DND-41 (cell line): ENCODE results near the gene NCR2.

Experiments used
- ATAC-seq: fragments of 200-7000 bp; cut with Tn5 transposase; 3 replicates; pipeline ENCODE4 v1.9.1; 2021; ENCODE audit warnings: low read depth; ENCODE audit not compliant: insufficient read depth
- DNase-seq: peaks from one replicate; pipeline ENCODE4 v3.0.0-alpha.2; 2020
- H2AFZ ChIP-seq: 2 replicates; pipeline ENCODE4 v1.6.0; 2012; ENCODE audit warnings: low read depth, low read length
- H3K27ac ChIP-seq: 2 replicates; pipeline ENCODE4 v1.5.1; 2012; ENCODE audit warnings: low read length, inconsistent platforms
- H3K27me3 ChIP-seq: fragments of 200-600 bp; sonication (generic); 2 replicates; pipeline ENCODE4 v1.6.0; 2012; ENCODE audit warnings: low read length, mild to moderate bottlenecking, inconsistent platforms; ENCODE audit not compliant: insufficient read depth, poor library complexity
- H3K36me3 ChIP-seq: 2 replicates; pipeline ENCODE4 v1.5.1; 2012; ENCODE audit warnings: low read length, inconsistent platforms; ENCODE audit not compliant: insufficient read depth
- H3K4me1 ChIP-seq: 2 replicates; pipeline ENCODE4 v1.5.1; 2012; ENCODE audit warnings: mild to moderate bottlenecking, low read length; ENCODE audit not compliant: insufficient read depth
- H3K4me2 ChIP-seq: 2 replicates; pipeline ENCODE4 v1.6.0; 2012; ENCODE audit warnings: mild to moderate bottlenecking, moderate library complexity, low read length, inconsistent platforms; ENCODE audit not compliant: insufficient read depth
- H3K4me3 ChIP-seq, 2 experiments: fragments of 200-600 bp in 1 of 2; shearing (Covaris generic) in 1 of 2; 2 replicates each; pipeline ENCODE4 v1.5.1; 2012 to 2016; ENCODE audit warnings: inconsistent platforms in 2 of 2, low read length in 2 of 2, mild to moderate bottlenecking in 2 of 2, low read depth in 1 of 2, moderate library complexity in 1 of 2
- H3K79me2 ChIP-seq: 2 replicates; pipeline ENCODE4 v1.6.0; 2012; ENCODE audit warnings: low read length, inconsistent platforms; ENCODE audit not compliant: insufficient read depth
- H3K9ac ChIP-seq: 2 replicates; pipeline ENCODE4 v1.6.0; 2012; ENCODE audit warnings: low read depth, mild to moderate bottlenecking, inconsistent platforms, low read length, moderate library complexity
- H3K9me3 ChIP-seq: 2 replicates; pipeline ENCODE4 v1.5.1; 2012; ENCODE audit warnings: low read length, moderate library complexity, mild to moderate bottlenecking, inconsistent platforms; ENCODE audit not compliant: insufficient read depth, severe bottlenecking
- H4K20me1 ChIP-seq: 2 replicates; pipeline ENCODE4 v1.6.0; 2012; ENCODE audit warnings: low read length; ENCODE audit not compliant: insufficient read depth
- EZH2 ChIP-seq: IDR thresholded peaks from 3 replicates; pipeline ENCODE4 v1.6.1; 2012; ENCODE audit warnings: borderline replicate concordance, low read depth, mild to moderate bottlenecking, moderate library complexity, low read length, inconsistent platforms; ENCODE audit not compliant: severe bottlenecking
- TF ChIP-seq, protein P1 (sequence below): IDR thresholded peaks from 2 replicates; pipeline ENCODE4 v1.5.1; 2012; ENCODE audit warnings: borderline replicate concordance, low read length, moderate library complexity, mild to moderate bottlenecking; ENCODE audit not compliant: poor library complexity, severe bottlenecking; ENCODE audit errors: extremely low read depth

NCR2 gene

DNA sequence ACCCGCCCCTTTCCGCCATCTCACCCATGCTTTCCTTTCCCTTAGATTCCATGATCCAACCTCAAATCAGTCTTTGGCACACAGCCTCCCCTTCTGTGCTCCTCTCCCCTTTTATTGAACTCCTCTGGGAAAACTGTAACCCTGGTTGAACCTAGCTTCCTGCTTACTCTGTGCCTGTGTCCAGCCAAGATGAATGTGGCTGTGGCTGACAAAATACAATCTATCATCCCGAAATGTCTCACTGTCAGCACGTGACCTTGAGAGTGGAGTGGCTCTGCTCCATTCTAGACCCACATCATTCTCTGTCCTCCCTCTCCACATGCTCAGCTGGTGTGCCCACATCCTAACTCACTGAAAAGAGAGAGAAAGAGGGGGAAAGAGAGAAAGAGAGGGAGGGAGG, 11.0 kb downstream of the NCR2 start:
- TF ChIP-seq, protein P1, sequence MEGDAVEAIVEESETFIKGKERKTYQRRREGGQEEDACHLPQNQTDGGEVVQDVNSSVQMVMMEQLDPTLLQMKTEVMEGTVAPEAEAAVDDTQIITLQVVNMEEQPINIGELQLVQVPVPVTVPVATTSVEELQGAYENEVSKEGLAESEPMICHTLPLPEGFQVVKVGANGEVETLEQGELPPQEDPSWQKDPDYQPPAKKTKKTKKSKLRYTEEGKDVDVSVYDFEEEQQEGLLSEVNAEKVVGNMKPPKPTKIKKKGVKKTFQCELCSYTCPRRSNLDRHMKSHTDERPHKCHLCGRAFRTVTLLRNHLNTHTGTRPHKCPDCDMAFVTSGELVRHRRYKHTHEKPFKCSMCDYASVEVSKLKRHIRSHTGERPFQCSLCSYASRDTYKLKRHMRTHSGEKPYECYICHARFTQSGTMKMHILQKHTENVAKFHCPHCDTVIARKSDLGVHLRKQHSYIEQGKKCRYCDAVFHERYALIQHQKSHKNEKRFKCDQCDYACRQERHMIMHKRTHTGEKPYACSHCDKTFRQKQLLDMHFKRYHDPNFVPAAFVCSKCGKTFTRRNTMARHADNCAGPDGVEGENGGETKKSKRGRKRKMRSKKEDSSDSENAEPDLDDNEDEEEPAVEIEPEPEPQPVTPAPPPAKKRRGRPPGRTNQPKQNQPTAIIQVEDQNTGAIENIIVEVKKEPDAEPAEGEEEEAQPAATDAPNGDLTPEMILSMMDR = no peak
- no peak for TF ChIP-seq EZH2
- H3K36me3 ChIP-seq = no peaks in the 10 kb centered on the region
- peaks cover 36% of the 10 kb centered on the region for H3K4me1 ChIP-seq
- DNase-seq = no peak
- H3K4me3 ChIP-seq = no peak overlapping the region
- H4K20me1 ChIP-seq = no peaks in the 10 kb centered on the region
- no peak overlapping the region for H2AFZ ChIP-seq
- peak overlapping the region; percentile 77 for H3K27ac ChIP-seq
- no peaks in the 10 kb centered on the region for H3K27me3 ChIP-seq
- ATAC-seq = no peak
- no peaks in the 10 kb centered on the region for H3K79me2 ChIP-seq
- H3K9me3 ChIP-seq = peaks cover 9% of the 10 kb centered on the region
- no peak overlapping the region for H3K4me2 ChIP-seq
- H3K9ac ChIP-seq = no peak overlapping the region

DNA sequence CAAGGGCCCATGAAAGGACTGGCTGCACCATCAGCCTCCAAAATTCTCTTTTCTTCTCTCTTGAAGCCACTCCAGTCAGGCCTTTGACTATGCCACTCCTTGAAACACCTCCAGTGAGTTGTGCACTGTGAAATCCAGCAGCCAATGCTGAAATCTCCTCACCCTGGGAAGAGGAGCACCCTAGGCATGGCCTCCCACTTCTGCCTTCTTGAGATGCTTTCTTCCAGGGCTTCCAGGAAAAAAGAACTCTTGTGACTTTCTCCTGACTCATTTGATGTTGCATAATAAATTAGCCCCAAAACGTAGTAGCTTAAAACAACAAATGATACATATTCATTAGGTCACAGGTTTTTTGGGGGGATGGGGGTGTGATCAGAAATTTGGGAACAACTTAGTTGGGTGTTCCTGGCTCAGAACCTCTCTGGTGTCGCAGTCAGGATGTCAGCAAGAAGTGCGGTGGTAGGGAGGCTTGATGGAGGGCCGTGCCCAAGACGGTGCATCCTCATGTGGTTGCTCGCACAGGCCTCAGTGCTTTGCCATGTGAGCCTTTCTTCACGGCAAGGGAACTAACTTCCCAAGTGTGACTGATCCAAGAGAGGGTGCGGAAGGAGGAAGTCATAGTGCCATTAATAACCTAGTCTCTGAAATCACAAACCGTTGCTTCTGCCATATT, 12.1 kb downstream of the NCR2 start:
- Histone ChIP-seq H4K20me1 (no peaks in the 10 kb centered on the region), H3K36me3 (no peaks in the 10 kb centered on the region), H3K27ac (no peak overlapping the region; the same call in 1 of the 2 replicates), H3K4me2 (no peak overlapping the region), H3K27me3 (no peaks in the 10 kb centered on the region), H3K4me3 (no peak overlapping the region), H3K9me3 (peaks cover 9% of the 10 kb centered on the region), H2AFZ (no peak overlapping the region), H3K9ac (no peak overlapping the region), H3K79me2 (no peaks in the 10 kb centered on the region), H3K4me1 (peaks cover 36% of the 10 kb centered on the region)
- ATAC-seq (no peak), DNase-seq (no peak)
- TF ChIP-seq EZH2 = no peak
- TF ChIP-seq, protein P1 = no peak

DNA sequence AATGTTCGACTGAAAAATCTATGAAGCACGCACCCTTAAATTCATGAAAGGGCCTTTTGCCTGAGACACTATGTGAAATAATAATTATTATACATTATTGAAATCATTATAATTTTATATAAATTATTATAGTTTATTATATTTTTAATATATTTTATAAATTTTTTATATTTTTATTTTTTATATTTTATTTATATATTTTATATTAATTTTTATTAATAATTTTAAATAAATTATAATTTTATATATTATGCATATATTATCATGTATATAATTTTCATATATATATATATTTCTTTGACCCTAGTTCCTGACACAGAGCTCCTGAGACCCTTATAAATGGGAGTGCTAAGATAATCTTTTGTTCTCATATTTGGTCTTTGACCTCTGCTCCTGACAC, 13.5 kb downstream of the NCR2 start:
- Histone ChIP-seq H2AFZ (no peak overlapping the region), H3K9ac (no peak overlapping the region), H3K79me2 (no peaks in the 10 kb centered on the region), H3K4me3 (no peak overlapping the region), H3K27ac (no peak overlapping the region), H3K36me3 (no peaks in the 10 kb centered on the region), H4K20me1 (no peaks in the 10 kb centered on the region), H3K27me3 (no peaks in the 10 kb centered on the region), H3K4me1 (peaks cover 34% of the 10 kb centered on the region), H3K4me2 (no peak overlapping the region), H3K9me3 (peaks cover 9% of the 10 kb centered on the region)
- TF ChIP-seq, protein P1 = no peak
- no peak for TF ChIP-seq EZH2
- no peak for DNase-seq
- no peak for ATAC-seq

DNA sequence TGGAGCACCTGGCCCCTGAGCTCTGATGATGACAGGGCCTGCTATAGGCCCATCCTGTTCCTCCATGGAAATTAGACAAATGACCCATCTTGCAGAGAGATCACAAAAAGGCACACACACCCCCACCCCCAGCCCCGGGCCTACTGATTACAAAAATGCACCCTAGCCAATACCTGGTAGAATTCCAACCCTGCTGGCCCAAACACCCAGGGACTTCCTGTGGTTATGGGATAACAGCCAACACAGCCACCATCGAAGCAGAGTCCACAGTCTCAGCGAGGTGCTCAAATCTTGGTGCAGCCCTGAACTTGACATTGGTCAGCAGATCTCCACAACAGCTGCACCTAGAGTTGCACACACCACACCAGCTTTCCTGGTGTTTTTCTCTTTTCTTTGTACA, 17.0 kb downstream of the NCR2 start:
- Histone ChIP-seq H3K27me3 (no peaks in the 10 kb centered on the region), H3K36me3 (no peaks in the 10 kb centered on the region), H3K9ac (no peak overlapping the region), H4K20me1 (no peaks in the 10 kb centered on the region), H2AFZ (no peak overlapping the region), H3K4me2 (no peak overlapping the region), H3K9me3 (peaks cover 9% of the 10 kb centered on the region), H3K4me1 (no peaks in the 10 kb centered on the region), H3K27ac (no peak overlapping the region), H3K79me2 (no peaks in the 10 kb centered on the region), H3K4me3 (no peak overlapping the region)
- ATAC-seq (no peak), DNase-seq (peak; percentile 0)
- TF ChIP-seq EZH2 = no peak
- TF ChIP-seq, protein P1 = no peak
